Stimulated activated CD4-positive, alpha-beta T cell treated with anti-CD3 and anti-CD28 coated beads, Interleukin-2, amount 100 ng/mL, for 24 hours (primary cell): ENCODE data around the gene AGT.
"Not testable (repeated sequence)": the region's sequence is repeated elsewhere in the genome, so short reads cannot be mapped to it uniquely, and the experiment has no call there.

ENCODE experiments used
- DNase-seq, 2 donors: peaks; one replicate each; pipeline ENCODE4 v3.0.0-alpha.2; 2020

Gene AGT

GRCh38 chr1:230684998-230685397, 28.9 kb downstream of the AGT start:
- no peak for DNase-seq

DNA sequence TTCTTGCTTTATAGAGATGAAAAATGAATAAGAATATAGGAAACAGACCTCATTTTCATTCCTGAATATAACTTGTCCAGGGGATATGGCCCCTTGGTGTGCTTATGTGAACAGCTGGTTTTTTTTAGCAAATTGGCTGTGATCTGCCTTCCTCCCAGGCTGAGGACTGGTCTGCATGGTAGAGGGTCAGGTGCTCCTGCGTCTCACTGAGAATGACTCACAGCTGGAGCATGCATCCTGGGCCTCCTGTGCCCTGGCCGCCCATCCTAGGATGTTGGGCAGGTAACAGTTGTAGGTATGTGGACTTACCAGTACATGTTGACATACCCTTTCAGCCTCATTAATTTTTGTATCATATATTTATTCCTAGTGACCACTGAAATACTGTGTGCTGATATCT, 29.8 kb downstream of the AGT start:
- no peak for DNase-seq

DNA sequence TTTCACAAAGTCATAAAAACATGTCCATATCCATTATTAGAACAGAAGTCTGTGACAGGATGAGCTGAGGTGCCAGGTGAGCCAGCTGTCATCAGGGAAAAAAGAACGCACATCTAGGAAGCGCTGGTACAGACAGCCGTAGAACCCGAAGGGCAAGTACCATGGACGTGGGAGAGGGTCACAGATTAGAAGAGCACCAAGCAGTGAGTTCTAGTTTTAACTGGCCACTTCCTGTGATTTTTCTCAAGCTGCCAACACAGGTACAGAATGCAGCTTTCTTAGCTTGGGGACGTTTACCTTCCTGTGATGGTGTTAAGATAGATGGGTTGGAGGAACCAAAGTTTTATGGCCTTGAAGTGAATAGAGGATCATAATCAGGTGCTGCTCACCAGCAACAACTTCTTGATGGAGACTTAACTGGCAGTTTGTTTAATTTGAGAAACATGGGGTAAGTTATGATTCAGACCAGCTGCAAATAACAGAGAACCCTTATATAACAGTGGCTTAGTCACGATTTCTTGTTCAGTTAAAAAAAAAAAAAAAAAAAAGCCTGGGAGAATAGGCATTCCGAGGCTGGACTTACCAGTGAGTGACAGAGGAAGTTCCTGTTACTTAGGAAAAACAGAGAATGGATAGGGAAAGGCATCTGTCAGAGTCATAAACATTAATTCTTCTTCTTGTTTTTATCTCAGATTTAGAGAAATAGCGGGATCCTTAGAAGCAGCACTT, 30.9 kb downstream of the AGT start:
- DNase-seq, result no peak

DNA sequence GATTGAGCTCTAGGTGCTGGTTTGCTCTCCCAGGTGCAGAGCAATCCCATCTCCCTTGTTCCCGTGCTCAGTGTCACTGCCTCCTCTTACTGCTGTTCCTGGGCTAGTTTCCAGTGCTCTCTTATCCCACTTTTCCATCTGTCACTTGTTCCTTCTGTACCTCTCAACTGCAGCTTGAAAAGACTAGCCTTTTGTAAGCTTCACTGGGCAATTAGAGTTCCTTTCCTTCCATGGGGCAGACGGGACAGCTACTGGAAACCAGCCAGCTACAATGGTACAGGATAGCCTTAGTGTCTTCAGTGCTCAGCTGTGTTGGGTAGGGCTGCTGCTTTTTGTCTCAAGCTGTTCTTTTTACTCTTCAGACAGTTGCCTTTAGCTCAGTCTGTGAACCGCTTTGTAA, 31.6 kb downstream of the AGT start:
- no peak for DNase-seq

GRCh38 chr1:230681599-230681998, 32.3 kb downstream of the AGT start:
- DNase-seq, result no peak

GRCh38 chr1:230680300-230681025, 33.5 kb downstream of the AGT start:
- no peak for DNase-seq

DNA sequence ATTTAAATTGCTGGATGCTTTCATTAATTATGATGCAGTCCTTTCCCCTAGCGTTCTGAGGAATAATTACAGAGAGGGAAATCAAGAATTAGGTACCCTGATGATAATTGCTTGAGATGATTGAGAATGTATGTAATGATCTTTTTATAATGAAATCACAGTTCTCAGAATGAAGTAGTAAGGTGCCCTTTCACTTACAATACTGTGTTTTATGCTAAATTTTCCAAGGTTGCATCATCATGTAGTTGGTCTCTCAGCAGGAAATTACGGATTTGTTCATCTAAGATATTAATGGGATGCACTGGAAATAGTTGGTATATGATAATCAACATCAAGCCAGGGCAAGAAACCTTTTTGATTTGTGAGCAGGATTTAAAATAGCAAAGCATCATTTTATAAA, 34.1 kb downstream of the AGT start:
- no peak for DNase-seq

DNA sequence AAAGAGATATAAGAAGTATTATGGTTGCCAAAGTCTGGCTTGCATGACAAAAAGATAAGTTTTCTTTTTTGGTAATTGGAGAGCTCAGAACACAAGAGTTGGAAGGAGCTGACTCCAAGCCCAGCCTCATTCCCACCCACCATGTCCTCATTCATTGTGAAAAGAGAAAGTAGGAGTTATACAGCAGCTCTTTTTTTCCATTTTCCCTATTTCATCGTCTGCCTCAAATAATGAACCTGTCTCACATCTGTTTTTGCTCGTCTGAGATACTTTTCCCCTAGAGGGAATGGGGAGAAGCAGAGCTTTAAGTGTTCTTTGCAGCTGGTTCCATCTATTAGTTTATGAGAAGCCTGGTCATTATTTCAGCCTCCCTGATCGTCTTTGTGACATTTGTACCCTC, 34.7 kb downstream of the AGT start:
- no peak for DNase-seq

- no peak for DNase-seq
Observed at GRCh38 chr1:230677200-230677599, 36.7 kb downstream of the AGT start.

GRCh38 chr1:230674581-230674980, 39.3 kb downstream of the AGT start:
- no peak for DNase-seq

DNA sequence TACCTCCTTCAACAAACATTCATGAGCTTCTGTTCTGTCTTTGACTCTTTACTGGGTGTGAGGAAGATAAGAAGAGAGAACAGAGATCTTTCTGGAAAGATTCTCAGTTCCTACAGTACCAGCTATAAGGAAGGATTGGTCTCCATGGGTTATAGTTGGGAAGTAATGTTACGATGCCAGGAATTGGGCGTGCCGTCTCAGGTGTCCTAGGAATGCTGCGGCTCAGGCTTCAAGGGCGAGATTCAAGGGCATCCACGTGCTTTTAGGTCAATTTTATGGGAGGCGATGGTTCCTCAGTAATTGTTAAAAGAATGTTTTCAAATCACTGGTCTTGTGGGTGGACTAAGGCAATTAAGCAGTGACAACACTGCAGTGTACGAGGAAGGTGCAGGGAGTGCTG, 44.4 kb downstream of the AGT start:
- DNase-seq, result no peak

DNA sequence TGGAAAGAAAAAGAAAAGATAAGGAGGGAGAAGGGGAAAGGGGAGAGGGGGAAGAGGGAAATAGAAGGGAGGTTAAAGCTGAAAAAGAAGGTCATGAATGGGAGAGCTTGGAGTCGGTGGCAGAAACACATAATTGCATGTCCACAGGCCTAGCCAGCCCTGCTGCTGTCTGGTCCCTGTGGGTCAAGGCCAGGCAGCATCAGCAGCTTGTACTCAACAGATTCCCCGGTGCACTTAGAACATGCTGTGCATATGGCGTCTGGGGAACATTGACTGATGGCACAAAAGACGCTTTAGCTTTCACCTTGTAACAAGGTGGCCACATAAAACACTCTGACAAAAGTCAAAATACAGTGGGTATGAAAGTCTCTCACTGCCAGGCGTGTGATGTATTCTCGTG, 45.7 kb downstream of the AGT start:
- DNase-seq, result no peak

DNA sequence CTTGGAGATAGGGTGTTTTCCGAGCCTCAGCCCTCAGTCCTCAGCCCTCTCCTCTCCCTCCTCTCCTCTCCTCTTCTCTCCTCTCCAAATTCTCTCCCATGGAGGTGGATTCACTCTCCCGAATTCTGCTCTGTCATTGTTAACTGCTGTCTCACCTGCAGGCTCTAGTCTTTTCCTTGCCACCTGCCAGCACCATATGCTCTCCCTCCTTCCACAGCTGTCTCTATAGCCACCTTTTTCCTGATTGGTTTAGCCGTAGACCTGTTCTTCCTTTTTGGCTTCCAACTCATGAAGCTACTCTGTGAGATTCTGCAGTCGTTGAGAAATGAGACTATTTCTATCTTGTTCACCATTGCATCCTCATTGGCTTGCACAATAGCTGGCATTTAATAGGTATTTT, 51.9 kb downstream of the AGT start:
- no peak for DNase-seq

DNA sequence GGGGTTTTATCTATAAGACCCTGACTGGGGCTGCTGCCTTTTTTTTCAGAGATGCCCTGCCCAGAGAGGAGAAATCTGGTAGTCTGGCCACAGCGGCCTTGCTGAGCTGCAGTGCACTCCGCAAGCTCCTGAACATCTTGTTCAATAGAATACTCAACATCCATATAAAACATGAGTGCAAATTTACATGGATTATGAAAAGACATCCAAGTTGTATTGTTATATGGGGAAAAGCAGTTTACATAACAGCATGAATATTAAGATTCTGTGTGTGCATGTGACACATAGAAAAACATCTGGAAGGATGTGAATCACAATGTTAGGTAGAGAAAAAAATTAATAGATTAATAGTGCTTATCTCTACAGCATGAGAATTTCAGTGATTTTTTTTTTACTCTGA, 55.2 kb downstream of the AGT start:
- no peak for DNase-seq

DNA sequence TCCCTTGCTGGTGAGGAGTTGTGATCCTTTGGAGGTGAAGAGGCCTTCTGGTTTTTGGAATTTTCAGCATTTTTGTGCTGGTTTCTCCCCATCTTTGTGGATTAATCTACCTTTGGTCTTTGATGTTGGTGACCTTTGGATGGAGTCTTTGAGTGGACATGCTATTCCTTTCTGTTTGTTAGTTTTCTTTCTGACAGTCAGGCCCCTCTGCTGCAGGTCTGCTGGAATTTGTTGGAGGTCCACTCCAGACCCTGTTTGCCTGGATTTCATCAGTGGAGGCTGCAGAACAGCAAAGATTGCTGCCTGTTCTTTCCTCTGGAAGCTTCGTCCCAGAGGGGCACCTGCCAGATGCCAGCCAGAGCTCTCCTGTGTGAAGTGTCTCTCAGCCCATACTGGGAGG, 55.8 kb downstream of the AGT start:
- not testable (repeated sequence) for DNase-seq

DNA sequence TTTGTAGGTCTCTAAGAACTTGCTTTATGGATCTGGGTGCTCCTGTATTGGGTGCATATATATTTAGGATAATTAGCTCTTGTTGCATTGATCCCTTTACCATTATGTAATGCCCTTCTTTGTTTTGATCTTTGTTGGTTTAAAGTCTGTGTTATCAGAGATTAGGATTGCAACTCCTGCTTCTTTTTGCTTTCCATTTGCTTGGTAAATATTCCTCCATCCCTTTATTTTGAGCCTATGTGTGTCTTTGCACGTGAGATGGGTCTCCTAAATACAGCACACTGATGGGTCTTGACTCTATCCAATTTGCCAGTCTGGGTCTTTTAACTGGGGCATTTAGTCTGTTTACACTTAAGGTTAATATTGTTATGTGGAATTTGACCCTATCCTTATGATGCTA, 57.2 kb downstream of the AGT start:
- DNase-seq, result not testable (repeated sequence)
